ENCODE data around the gene HP1BP3. TPM values are rescaled to one million over a fixed set of nuclear protein-coding genes. Genes with fewer than 3 reads are reported as not detected.
A peak's percentile ranks its signal among the peaks of the same experiment; 100 is the strongest.

Gene HP1BP3
- total RNA-seq (2012; rRNA removed) (88.4 and 111 TPM in 2 replicates), polyA plus RNA-seq (2012; rRNA removed) (146 and 151 TPM in 2 replicates), Bru-seq, nascent RNA (percentile 93 among the genes with signal in this experiment), BruChase-seq, experiment 1, labeled RNA remaining after a 6-hour chase (percentile 99 among the genes with signal in this experiment), BruChase-seq, experiment 2, labeled RNA remaining after a 2-hour chase (percentile 98 among the genes with signal in this experiment)
- polyA plus RNA-seq (2012; cell fraction: cytosol; rRNA removed) = 53.0 and 110 TPM in 2 replicates
- polyA plus RNA-seq (2012; cell fraction: nucleus; rRNA removed; ENCODE audit: low replicate concordance) = 75.3 and 282 TPM in 2 replicates
- long read RNA-seq, full-length matches to known transcripts = 5 of 171 reads
- long read RNA-seq, partial matches to known transcripts = 13 of 171 reads
- long read RNA-seq, other reads (novel, unspliced or antisense) = 153 of 171 reads

GRCh38 chr1:20787029-20787839, at the start of gene HP1BP3:
Gene HP1BP3, minus strand, starts transcription at chr1:20787307. Its CDS starts 6,867 bp downstream, at chr1:20780440.
- Histone ChIP-seq H3K4ac (ENCODE audit: low read depth, low read length) (peak within 1 kb of the TSS; percentile 98), H2BK5ac (ENCODE audit: low read depth, low read length, poor library complexity, severe bottlenecking) (peak within 1 kb of the TSS; percentile 90), H3K4me2 (ENCODE audit: low read depth, low read length) (peak within 1 kb of the TSS; percentile 84), H3K56ac (ENCODE audit: extremely low read depth, insufficient read depth, low read length) (peak within 1 kb of the TSS; percentile 94), H4K8ac (ENCODE audit: low read depth in 2 of 2, low read length in 2 of 2) (peak within 1 kb of the TSS; percentile 67 to 88), H3K27me3 (ENCODE audit: control insufficient read depth, insufficient read depth, low read length) (no peaks in the 10 kb centered on the region), H3K4me3 (ENCODE audit: insufficient read depth, low read depth, low read length) (peak within 1 kb of the TSS; percentile 85), H2AK5ac (ENCODE audit: low read depth, low read length) (peak within 1 kb of the TSS; percentile 51), H2AK9ac (replicated peaks; ENCODE audit: low read depth, low read length, poor library complexity) (peak within 1 kb of the TSS; percentile 92), H2BK20ac (ENCODE audit: low read depth, low read length) (peak within 1 kb of the TSS; percentile 70), H4K20me1 (ENCODE audit: insufficient read depth, low read length) (peaks cover 40% of the 10 kb centered on the region), H2BK15ac (ENCODE audit: low read depth, low read length) (peak within 1 kb of the TSS; percentile 75; the same call in 2 of the 3 replicates), H2BK120ac (ENCODE audit: low read depth, low read length) (peak within 1 kb of the TSS; percentile 92), H2AFZ (replicated peaks; ENCODE audit: low read length, poor library complexity) (peak within 1 kb of the TSS; percentile 91), H3K4me1 (ENCODE audit: control insufficient read depth, insufficient read depth, low read length) (peaks cover 4% of the 10 kb centered on the region; the same call in 1 of the 2 replicates), H3K14ac (replicated peaks; ENCODE audit: low read depth, low read length) (peak within 1 kb of the TSS; percentile 99), H3K9me3 (ENCODE audit: control insufficient read depth, insufficient read depth, low read length) (no peaks in the 10 kb centered on the region), H4K91ac (ENCODE audit: insufficient read depth, low read depth, low read length) (peak within 1 kb of the TSS; percentile 96), H3K9me1 (ENCODE audit: insufficient read depth, low read length) (peaks cover 11% of the 10 kb centered on the region; the same call in 1 of the 2 replicates), H3K27ac (ENCODE audit: insufficient read depth, low read length) (peak within 1 kb of the TSS; percentile 94), H3K18ac (ENCODE audit: low read depth, low read length) (peak within 1 kb of the TSS; percentile 70), H4K5ac (ENCODE audit: low read depth, low read length) (peak within 1 kb of the TSS; percentile 58), H3K79me1 (ENCODE audit: low read depth in 1 of 2, low read length in 2 of 2) (peaks cover 3 to 25% of the 10 kb centered on the region in 2 experiments; a peak in 3 of 4 replicates), H3K23ac (ENCODE audit: low read depth, low read length) (peak within 1 kb of the TSS; percentile 97), H3K36me3 (ENCODE audit: control insufficient read depth, insufficient read depth, low read length) (no peaks in the 10 kb centered on the region), H3K9ac (ENCODE audit: low read depth, low read length) (peak within 1 kb of the TSS; percentile 94)
- ChIA-PET CTCF (interaction anchor here (1.6 kb wide), 1 partner anchor 91 kb away, joined by 4 read pairs; no protein-coding TSS in a partner anchor), POLR2A (ENCODE audit: unreplicated experiment) (interaction anchor here (0.6 to 0.7 kb wide), 2 partner anchors 57 to 154 kb away, joined by 3 to 6 read pairs; no protein-coding TSS in a partner anchor)
- intact Hi-C loops (cut with micrococcal nuclease) = loop anchor here (1.0 to 10.0 kb wide), 3 partner anchors 90 to 389 kb away; partner anchors contain the start of gene EIF4G3
- 0% methylated on average over 43 of the region's 99 CpGs; no CpG with 5 or more reads in 1 of the 2 experiments for WGBS, 2 experiments (ENCODE audit: extremely low coverage in 2 of 2, insufficient read length in 1 of 2)
- dilution Hi-C loops (cut with HindIII; ENCODE audit: low sequenced_read_pairs, unreplicated experiment) = no loop called here
- no TSS peak for BruUV-seq (replicated peaks)
- DNase-seq (peak; percentile 62), ATAC-seq (ENCODE audit: low read depth) (peak; percentile 71)
- no peak for TF ChIP-seq CHD1 (IDR thresholded peaks at IDR 0.05; ENCODE audit: low read depth, low read length)
- peak; percentile 74 for TF ChIP-seq POLR2A (IDR thresholded peaks at IDR 0.05; ENCODE audit: low read depth, low read length)
- no peak for TF ChIP-seq BHLHE40 (IDR thresholded peaks at IDR 0.05; ENCODE audit: low read depth, low read length)
- peak; percentile 27; the same call in 1 of the 2 replicates for TF ChIP-seq MXI1 (IDR thresholded peaks at IDR 0.05; ENCODE audit: borderline replicate concordance, low read depth, low read length)
- TF ChIP-seq ELK1 (IDR thresholded peaks at IDR 0.05; ENCODE audit: borderline replicate concordance, low read depth, low read length) = no peak
- no peak for TF ChIP-seq NFE2L2 (IDR thresholded peaks at IDR 0.05; ENCODE audit: low read depth, low read length)
- TF ChIP-seq CTCF (conservative IDR thresholded peaks at IDR 0.05; ENCODE audit: low read depth, low read length) = no peak
- 0 out of 2 replicates have a peak, but pooled peaks have one; percentile 43 for TF ChIP-seq MAZ (IDR thresholded peaks at IDR 0.05; ENCODE audit: borderline replicate concordance, low read depth, low read length)
- no peak for TF ChIP-seq FOS (IDR thresholded peaks at IDR 0.05; ENCODE audit: low read depth, low read length)
- in situ Hi-C loops (cut with MboI; ENCODE audit: low sequenced_read_pairs) = loop anchor here (10.0 kb wide), 1 partner anchor 408 kb away; no protein-coding TSS in a partner anchor
